ENCODE data around the gene CCDC33. TPM values are rescaled to one million over a fixed set of nuclear protein-coding genes. Genes with fewer than 3 reads are reported as not detected.

The CCDC33 gene
- total and polyA plus RNA-seq, 2 donors (not counting 3 experiments of a cell fraction or from before 2014, with no cell fraction given): not detected

DNA sequence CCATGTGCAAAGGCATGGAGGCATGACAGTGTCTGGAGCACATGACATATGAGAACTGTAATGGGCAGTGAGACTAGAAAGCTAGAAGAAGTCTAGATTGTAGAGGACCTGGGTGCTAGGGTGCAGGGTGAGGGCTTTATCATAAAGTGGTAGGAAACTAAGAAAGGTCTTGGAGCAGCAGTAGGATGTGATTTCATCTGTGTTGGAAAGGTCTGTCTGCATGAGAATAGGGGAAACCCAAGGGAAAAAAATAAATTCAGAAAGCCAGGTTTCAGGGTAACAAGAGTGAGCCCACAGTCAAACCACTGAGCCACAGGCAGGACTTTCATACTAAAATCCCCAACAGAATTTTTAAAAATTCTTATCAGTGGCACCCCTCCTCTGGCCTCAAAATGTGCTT lies 54.5 kb downstream of the CCDC33 start:
- H2AFZ ChIP-seq (ENCODE audit: low read depth, low read length): no peak overlapping the region
- no peak overlapping the region for H3K4me3 ChIP-seq (replicated peaks in 1 of 3; ENCODE audit: insufficient read depth in 1 of 3, low read depth in 1 of 3, low read length in 3 of 3)
- DNase-seq (ENCODE audit: low read depth, low spot score): no peak
- dilution Hi-C loops (cut with MboI; ENCODE audit: extremely low pct_ligation_motif_present, low sequenced_read_pairs) (no loop called here), intact Hi-C loops (cut with micrococcal nuclease) (loop anchor here (2.0 kb wide), 1 partner anchor 26 kb away; no protein-coding TSS in a partner anchor)
- BruUV-seq (replicated peaks): no TSS peak
- H3K27me3 ChIP-seq (ENCODE audit: control insufficient read depth in 2 of 2, insufficient read depth in 2 of 2, low read length in 2 of 2): no peaks in the 10 kb centered on the region
- POLR2A ChIA-PET: no interaction called here
- H3K79me2 ChIP-seq (ENCODE audit: control insufficient read depth, insufficient read depth, low read length): no peaks in the 10 kb centered on the region
- no peaks in the 10 kb centered on the region for H3K36me3 ChIP-seq (ENCODE audit: control insufficient read depth in 2 of 2, extremely low read depth in 1 of 2, insufficient read depth in 2 of 2, low read length in 2 of 2)
- no peak overlapping the region for H3K27ac ChIP-seq (ENCODE audit: insufficient read depth, low read depth, low read length)
- peaks cover 4% of the 10 kb centered on the region for H3K4me1 ChIP-seq (ENCODE audit: control insufficient read depth, extremely low read depth, insufficient read depth, low read length)
- H3K9ac ChIP-seq (replicated peaks; ENCODE audit: extremely low read depth, insufficient read depth, low read length): no peak overlapping the region
- no peak overlapping the region for H3K4me2 ChIP-seq (ENCODE audit: insufficient read depth, low read length)
- CTCF ChIA-PET: interaction anchor here (1.1 to 2.5 kb wide), 3 partner anchors 17 to 242 kb away, joined by 3 to 11 read pairs (median 4); no protein-coding TSS in a partner anchor
- H4K20me1 ChIP-seq (replicated peaks; ENCODE audit: control insufficient read depth, extremely low read depth, insufficient read depth, low read length): no peaks in the 10 kb centered on the region
- no peak for TF ChIP-seq MAX (IDR thresholded peaks at IDR 0.05; ENCODE audit: insufficient read depth, insufficient read length)
- no peaks in the 10 kb centered on the region for H3K9me3 ChIP-seq (replicated peaks; ENCODE audit: control insufficient read depth, insufficient read depth, low read length)
- no peaks in the 10 kb centered on the region for H3K9me1 ChIP-seq (replicated peaks; ENCODE audit: control insufficient read depth, extremely low read depth, insufficient read depth, low read length)
- no peak for FAIRE-seq

DNA sequence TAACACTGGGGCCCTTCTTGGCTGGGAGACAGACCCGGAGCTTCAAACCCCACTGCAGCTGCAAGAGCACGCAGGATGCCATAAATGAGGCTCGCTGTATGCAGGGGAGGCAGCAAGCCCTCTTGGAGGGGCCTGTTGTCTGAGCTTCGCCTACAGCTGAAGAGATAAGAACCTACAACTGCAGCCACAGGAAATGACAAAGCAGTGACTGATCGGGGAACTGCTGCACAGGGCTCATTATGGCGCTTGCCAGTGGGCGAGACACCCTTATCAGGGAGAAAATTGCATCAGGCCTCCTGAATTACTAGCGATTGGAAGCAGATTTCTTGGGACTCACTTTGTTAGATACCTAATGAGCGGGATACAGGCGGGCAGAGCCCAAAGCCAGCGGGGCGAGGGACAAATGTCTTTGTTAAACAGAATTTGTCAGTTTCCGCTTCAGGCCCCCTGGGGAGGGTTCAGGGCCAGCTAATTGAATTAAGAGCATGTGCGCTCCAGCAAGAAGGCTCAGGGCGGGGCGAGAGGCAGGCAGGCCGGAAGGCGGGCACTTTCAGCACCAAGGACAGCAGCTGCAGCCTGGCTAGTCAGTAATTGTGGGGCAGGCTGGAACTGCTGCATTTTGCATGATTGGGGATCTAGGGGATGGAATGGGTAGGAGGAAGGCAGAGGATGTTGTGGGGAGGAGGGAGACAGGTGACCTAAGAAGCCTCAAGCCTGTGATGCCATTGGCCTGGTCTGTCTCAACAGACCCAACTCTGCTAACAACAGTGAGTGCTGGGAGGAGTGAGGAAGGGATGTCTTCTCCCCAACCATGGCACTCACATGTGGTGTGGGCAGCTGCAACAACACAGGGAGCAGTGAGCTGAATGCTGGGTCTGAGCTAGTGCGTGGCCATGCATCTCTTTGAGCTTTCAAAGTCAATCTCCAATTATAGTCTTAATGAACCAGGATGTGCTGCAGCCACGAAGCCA lies 55.3 kb downstream of the CCDC33 start:
- BruUV-seq (replicated peaks): no TSS peak
- Histone ChIP-seq H3K9me3 (replicated peaks; ENCODE audit: control insufficient read depth, insufficient read depth, low read length) (no peaks in the 10 kb centered on the region), H3K9me1 (replicated peaks; ENCODE audit: control insufficient read depth, extremely low read depth, insufficient read depth, low read length) (no peaks in the 10 kb centered on the region), H3K36me3 (ENCODE audit: control insufficient read depth in 2 of 2, extremely low read depth in 1 of 2, insufficient read depth in 2 of 2, low read length in 2 of 2) (no peaks in the 10 kb centered on the region), H3K4me3 (replicated peaks in 1 of 3; ENCODE audit: insufficient read depth in 1 of 3, low read depth in 1 of 3, low read length in 3 of 3) (no peak overlapping the region), H3K4me1 (ENCODE audit: control insufficient read depth, extremely low read depth, insufficient read depth, low read length) (peaks cover 4% of the 10 kb centered on the region), H2AFZ (ENCODE audit: low read depth, low read length) (no peak overlapping the region), H3K27me3 (ENCODE audit: control insufficient read depth in 2 of 2, insufficient read depth in 2 of 2, low read length in 2 of 2) (no peaks in the 10 kb centered on the region), H3K4me2 (ENCODE audit: insufficient read depth, low read length) (peak overlapping the region; percentile 46), H4K20me1 (replicated peaks; ENCODE audit: control insufficient read depth, extremely low read depth, insufficient read depth, low read length) (no peaks in the 10 kb centered on the region), H3K79me2 (ENCODE audit: control insufficient read depth, insufficient read depth, low read length) (no peaks in the 10 kb centered on the region), H3K27ac (ENCODE audit: insufficient read depth, low read depth, low read length) (no peak overlapping the region), H3K9ac (replicated peaks; ENCODE audit: extremely low read depth, insufficient read depth, low read length) (no peak overlapping the region)
- CTCF ChIA-PET: interaction anchor here (0.9 to 2.5 kb wide), 4 partner anchors 16 to 243 kb away, joined by 3 to 11 read pairs (median 4); no protein-coding TSS in a partner anchor
- intact Hi-C loops (cut with micrococcal nuclease): loop anchor here (2.0 kb wide), 1 partner anchor 27 kb away; no protein-coding TSS in a partner anchor
- FAIRE-seq: peak; percentile 62
- POLR2A ChIA-PET: no interaction called here
- dilution Hi-C loops (cut with MboI; ENCODE audit: extremely low pct_ligation_motif_present, low sequenced_read_pairs): no loop called here
- no peak for TF ChIP-seq JUN (IDR thresholded peaks at IDR 0.05; ENCODE audit: borderline replicate concordance, insufficient read depth, insufficient read length, low read depth)
- no peak for TF ChIP-seq EZH2 (IDR thresholded peaks at IDR 0.05; ENCODE audit: borderline replicate concordance, low read depth, low read length, severe bottlenecking)
- TF ChIP-seq MYC (IDR thresholded peaks at IDR 0.05; ENCODE audit: low read depth, low read length): no peak
- peak; percentile 33 for TF ChIP-seq FOS (IDR thresholded peaks at IDR 0.05; ENCODE audit: borderline replicate concordance, insufficient read depth, low read length)
- no peak for TF ChIP-seq MAX (IDR thresholded peaks at IDR 0.05; ENCODE audit: insufficient read depth, insufficient read length)
- no peak for TF ChIP-seq POLR2A (IDR thresholded peaks at IDR 0.05; ENCODE audit: low read depth, low read length)
- peak; percentile 81 for TF ChIP-seq GATA2 (IDR thresholded peaks at IDR 0.05; ENCODE audit: insufficient read depth, insufficient read length, low read depth, low read length)
- DNase-seq (ENCODE audit: low read depth, low spot score): peak; percentile 60

All from endothelial cell of umbilical vein (primary cell).